ENCODE results near the gene TMPRSS13. TPM values are rescaled to one million over a fixed set of nuclear protein-coding genes. Genes with fewer than 3 reads are reported as not detected.
"Not testable (repeated sequence)": the region's sequence is repeated elsewhere in the genome, so short reads cannot be mapped to it uniquely, and the experiment has no call there.

TMPRSS13 gene
- 1 to 10 TPM in 1 of 2 donors, not detected in 1; 1.1 TPM for total RNA-seq

- H3K4me3 ChIP-seq = no peak within 1 kb of the TSS
- no peaks in the 10 kb centered on the region for H3K27me3 ChIP-seq (replicated peaks; ENCODE audit: insufficient read depth)
- DNase-seq (ENCODE audit: low spot score) (no peak), ATAC-seq (ENCODE audit: insufficient number of reproducible peaks, low FRiP score, low read depth) (no peak)
- no peak for TF ChIP-seq CTCF (IDR thresholded peaks at IDR 0.05)
- H3K4me1 ChIP-seq (ENCODE audit: control insufficient read depth in 1 of 2, low read depth in 2 of 2) = no peaks in the 10 kb centered on the region
- no peaks in the 10 kb centered on the region for H3K36me3 ChIP-seq
- no peaks in the 10 kb centered on the region for H3K9me3 ChIP-seq
- no peak within 1 kb of the TSS for H3K27ac ChIP-seq
These were observed at the start of gene TMPRSS13 for GRCh38 chr11:117929142-117929915. Gene TMPRSS13 (minus strand): TSS chr11:117929402. CDS start chr11:117929307, 95 bp downstream.

- ATAC-seq (ENCODE audit: insufficient number of reproducible peaks, low FRiP score, low read depth) = no peak
- Histone ChIP-seq H3K27me3 (replicated peaks; ENCODE audit: insufficient read depth) (no peaks in the 10 kb centered on the region), H3K4me3 (no peak overlapping the region), H3K9me3 (no peaks in the 10 kb centered on the region), H3K4me1 (ENCODE audit: control insufficient read depth in 1 of 2, low read depth in 2 of 2) (no peaks in the 10 kb centered on the region), H3K27ac (no peak overlapping the region), H3K36me3 (no peaks in the 10 kb centered on the region)
- no peak for TF ChIP-seq CTCF (IDR thresholded peaks at IDR 0.05)
- no peak for DNase-seq (ENCODE audit: low spot score)
These were observed 49.8 kb upstream of the TMPRSS13 start for GRCh38 chr11:117978991-117979390.

- not testable (repeated sequence) for H3K4me1 ChIP-seq (ENCODE audit: control insufficient read depth in 1 of 2, low read depth in 2 of 2); ATAC-seq (ENCODE audit: insufficient number of reproducible peaks, low FRiP score, low read depth); H3K27me3 ChIP-seq (replicated peaks; ENCODE audit: insufficient read depth); H3K36me3 ChIP-seq; DNase-seq (ENCODE audit: low spot score); H3K4me3 ChIP-seq; H3K27ac ChIP-seq; H3K9me3 ChIP-seq
These were observed 49.2 kb upstream of the TMPRSS13 start for GRCh38 chr11:117978291-117978910.

- not testable (repeated sequence) for H3K36me3 ChIP-seq; H3K4me3 ChIP-seq; DNase-seq (ENCODE audit: low spot score); ATAC-seq (ENCODE audit: insufficient number of reproducible peaks, low FRiP score, low read depth); H3K4me1 ChIP-seq (ENCODE audit: control insufficient read depth in 1 of 2, low read depth in 2 of 2); H3K9me3 ChIP-seq; H3K27me3 ChIP-seq (replicated peaks; ENCODE audit: insufficient read depth)
- H3K27ac ChIP-seq = peak overlapping the region in 1 of 2 donors; percentile 5
These were observed 48.5 kb upstream of the TMPRSS13 start for GRCh38 chr11:117977612-117978264.

GRCh38 chr11:117977029-117977428 lies 47.8 kb upstream of the TMPRSS13 start:
- Histone ChIP-seq H3K9me3 (no peaks in the 10 kb centered on the region), H3K36me3 (no peaks in the 10 kb centered on the region), H3K4me1 (ENCODE audit: control insufficient read depth in 1 of 2, low read depth in 2 of 2) (no peaks in the 10 kb centered on the region), H3K27me3 (replicated peaks; ENCODE audit: insufficient read depth) (no peaks in the 10 kb centered on the region), H3K27ac (peak overlapping the region in 1 of 2 donors; percentile 5), H3K4me3 (no peak overlapping the region)
- ATAC-seq (ENCODE audit: insufficient number of reproducible peaks, low FRiP score, low read depth) (no peak), DNase-seq (ENCODE audit: low spot score) (no peak)
- TF ChIP-seq CTCF (IDR thresholded peaks at IDR 0.05) = no peak

- Histone ChIP-seq H3K4me1 (ENCODE audit: control insufficient read depth in 1 of 2, low read depth in 2 of 2) (no peaks in the 10 kb centered on the region), H3K36me3 (no peaks in the 10 kb centered on the region), H3K27me3 (replicated peaks; ENCODE audit: insufficient read depth) (no peaks in the 10 kb centered on the region), H3K4me3 (no peak overlapping the region), H3K9me3 (no peaks in the 10 kb centered on the region), H3K27ac (no peak overlapping the region)
- ATAC-seq (ENCODE audit: insufficient number of reproducible peaks, low FRiP score, low read depth) = no peak
- no peak for DNase-seq (ENCODE audit: low spot score)
- no peak for TF ChIP-seq CTCF (IDR thresholded peaks at IDR 0.05)
These were observed 47.2 kb upstream of the TMPRSS13 start for GRCh38 chr11:117976445-117976844.
